C4-2B (cell line): Measurements from ENCODE around the gene FBXL13.

ENCODE experiments used
- H3K27ac ChIP-seq: fragments of 450-650 bp; 2 replicates; pipeline ENCODE4 v1.5.1; 2017
- ZFX ChIP-seq: fragments of 450-650 bp; IDR thresholded peaks from 2 replicates; pipeline ENCODE4 v1.6.1; 2017
- TF ChIP-seq, protein P1 (sequence below): fragments of 450-650 bp; conservative IDR thresholded peaks from 2 replicates; pipeline ENCODE4 v1.5.1; 2017; ENCODE audit warnings: mild to moderate bottlenecking

FBXL13 gene

DNA sequence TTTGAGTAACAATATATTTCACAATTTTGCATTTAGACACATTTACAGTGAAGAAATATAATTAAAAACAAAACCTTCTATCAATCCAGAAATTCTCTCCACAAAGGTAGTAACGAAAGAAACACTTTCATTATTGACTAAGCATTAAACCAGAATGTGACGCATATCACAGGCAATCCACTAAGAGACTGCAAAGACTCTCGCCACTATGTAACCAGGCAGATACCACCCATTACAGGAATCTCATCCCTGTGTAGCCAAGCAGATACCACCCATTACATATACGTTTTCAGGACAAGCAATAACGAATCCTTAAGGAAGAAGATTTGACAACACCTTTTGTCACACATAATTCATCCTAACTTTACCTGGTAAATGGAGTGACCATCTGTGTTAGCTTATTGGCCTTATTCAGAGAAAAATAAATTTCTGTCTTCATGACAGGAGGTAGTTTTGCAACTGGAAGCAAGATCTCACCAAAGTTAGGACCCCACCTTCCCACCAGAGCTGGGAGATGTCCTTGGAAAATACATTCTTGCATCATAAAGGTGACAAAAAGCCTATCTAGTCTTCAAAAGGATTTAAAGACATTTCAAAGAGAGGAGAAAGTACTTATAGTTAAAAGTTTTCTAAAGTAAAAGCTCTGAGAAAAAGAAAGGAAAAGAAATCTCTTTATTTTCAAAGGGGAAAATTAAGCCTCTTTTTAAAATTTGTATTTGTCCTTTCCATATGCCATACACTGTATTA, 131.0 kb downstream of the FBXL13 start:
- TF ChIP-seq, protein P1, sequence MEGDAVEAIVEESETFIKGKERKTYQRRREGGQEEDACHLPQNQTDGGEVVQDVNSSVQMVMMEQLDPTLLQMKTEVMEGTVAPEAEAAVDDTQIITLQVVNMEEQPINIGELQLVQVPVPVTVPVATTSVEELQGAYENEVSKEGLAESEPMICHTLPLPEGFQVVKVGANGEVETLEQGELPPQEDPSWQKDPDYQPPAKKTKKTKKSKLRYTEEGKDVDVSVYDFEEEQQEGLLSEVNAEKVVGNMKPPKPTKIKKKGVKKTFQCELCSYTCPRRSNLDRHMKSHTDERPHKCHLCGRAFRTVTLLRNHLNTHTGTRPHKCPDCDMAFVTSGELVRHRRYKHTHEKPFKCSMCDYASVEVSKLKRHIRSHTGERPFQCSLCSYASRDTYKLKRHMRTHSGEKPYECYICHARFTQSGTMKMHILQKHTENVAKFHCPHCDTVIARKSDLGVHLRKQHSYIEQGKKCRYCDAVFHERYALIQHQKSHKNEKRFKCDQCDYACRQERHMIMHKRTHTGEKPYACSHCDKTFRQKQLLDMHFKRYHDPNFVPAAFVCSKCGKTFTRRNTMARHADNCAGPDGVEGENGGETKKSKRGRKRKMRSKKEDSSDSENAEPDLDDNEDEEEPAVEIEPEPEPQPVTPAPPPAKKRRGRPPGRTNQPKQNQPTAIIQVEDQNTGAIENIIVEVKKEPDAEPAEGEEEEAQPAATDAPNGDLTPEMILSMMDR: no peak
- TF ChIP-seq ZFX: no peak
- H3K27ac ChIP-seq: no peak overlapping the region

DNA sequence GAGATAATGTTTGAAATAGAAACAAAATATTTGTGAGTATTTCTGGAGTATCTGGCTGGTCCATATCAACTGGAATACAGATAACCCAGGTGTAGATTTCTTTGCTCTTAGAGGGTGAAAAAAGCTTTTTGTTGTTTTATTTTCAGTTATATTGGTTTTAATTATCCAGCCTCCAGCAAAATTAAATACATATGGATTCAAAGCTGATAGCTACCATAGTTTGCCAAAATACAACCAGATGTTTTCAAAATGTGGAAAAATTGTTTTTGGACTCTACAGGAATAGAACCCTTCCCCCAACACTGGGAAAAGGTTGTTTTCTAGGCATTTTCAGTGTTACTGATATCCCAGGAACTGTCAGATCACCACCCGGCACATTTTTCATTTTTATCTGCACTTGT, 131.7 kb downstream of the FBXL13 start:
- H3K27ac ChIP-seq: no peak overlapping the region
- TF ChIP-seq ZFX: no peak

DNA sequence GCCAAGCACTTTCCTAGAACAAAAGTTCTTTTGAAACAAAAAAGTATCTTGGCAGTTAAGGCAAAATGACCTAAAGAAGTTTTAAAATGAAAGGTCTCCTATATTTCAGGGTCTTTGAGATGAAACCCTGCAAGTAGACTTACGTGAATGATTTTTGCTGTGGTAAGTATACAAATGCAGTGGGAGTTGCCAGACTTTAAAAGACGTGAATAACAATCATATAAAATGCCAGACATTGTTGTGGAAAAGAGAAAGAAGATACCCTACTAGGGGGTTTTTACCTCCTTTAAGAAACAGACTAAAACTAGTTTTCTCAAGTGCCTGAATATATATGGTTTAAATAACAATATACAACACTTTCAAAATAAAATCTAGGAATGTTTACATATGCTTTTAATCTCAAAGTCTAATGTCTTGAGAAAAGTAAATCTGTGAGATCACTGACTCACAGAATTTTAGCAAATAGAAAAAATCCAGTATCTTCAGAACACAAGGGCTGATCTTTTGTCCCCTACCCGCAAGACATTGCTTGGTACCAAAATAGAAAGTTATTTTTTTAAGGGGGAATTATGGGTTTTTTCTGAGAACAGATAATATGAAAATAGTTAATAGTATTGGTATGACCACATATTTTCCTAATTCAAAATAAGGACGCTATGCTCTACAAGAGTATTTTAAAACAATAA, 132.3 kb downstream of the FBXL13 start:
- TF ChIP-seq, protein P1: no peak
- no peak for TF ChIP-seq ZFX

DNA sequence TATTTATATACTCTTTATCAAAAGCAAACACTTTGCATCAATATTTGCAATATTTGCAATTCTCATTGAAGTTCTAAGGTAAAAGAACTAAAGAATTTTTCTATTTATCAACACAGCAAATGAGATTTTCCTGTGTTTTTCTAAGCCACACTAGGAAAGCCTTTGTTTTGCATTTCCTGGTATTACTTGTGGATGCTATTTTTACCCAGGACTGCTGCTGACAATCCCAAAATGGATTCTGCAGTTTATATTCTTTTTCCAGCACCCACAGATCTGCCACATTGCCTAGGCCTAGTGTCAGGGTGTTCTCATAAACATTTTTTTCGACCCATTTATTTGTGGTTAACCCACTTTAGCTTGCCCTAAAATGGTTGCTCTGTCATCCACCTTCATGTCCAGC, 135.9 kb downstream of the FBXL13 start:
- TF ChIP-seq, protein P1: no peak
- no peak for TF ChIP-seq ZFX
- no peak overlapping the region for H3K27ac ChIP-seq

More for the DNA sequence above, 132.3 kb downstream of the FBXL13 start:
- H3K27ac ChIP-seq: no peak overlapping the region

DNA sequence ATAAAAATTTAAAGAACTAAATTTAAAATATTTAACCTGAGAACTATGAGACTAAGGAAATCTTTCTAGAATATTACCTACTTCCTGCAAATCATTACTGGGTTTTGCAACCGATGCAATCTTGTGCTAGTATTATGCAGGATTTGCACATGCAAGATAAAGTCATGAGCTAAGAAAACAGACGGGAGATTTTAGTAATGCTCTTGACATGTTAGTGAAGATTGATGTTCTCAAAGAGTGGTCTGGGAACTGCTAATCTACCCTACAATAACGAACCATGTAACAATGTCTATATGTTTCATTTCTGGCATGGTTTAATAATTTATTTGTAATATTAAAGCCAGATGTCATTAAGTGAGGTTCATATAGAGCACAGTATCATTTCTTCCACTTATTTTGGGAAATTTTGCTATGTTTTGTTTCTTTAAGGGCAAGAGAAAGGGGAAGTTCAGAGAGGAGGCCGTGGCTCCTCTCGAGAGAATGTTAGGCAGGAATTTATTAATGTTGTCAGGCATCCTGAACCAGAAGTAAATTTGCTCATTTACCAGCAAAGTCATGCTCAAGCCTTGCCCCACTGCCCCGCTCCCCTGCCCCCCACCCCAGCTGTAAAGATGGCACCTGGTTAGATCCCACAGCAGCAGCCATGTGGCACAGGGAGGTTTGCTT, 139.0 kb downstream of the FBXL13 start:
- TF ChIP-seq, protein P1: no peak
- no peak for TF ChIP-seq ZFX
- H3K27ac ChIP-seq: no peak overlapping the region

DNA sequence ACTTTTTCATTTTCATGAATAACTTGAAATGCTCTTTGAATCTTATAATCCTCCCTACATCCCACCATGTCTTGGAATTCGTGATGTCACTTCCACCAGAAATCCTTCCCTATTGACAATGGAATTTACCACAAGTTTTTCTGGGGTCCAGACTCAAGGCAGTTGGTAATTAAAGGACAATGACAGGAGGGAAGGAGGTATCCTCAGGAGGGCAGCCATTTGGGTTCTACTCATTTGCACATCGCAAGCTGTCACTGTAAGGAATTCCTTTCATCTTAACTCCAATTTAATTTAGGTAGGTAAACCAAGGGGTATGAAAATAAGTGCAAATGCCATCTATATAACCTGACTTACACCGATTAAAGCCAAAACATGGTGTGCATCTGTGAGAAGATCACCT, 139.9 kb downstream of the FBXL13 start:
- no peak for TF ChIP-seq ZFX
- H3K27ac ChIP-seq: no peak overlapping the region

DNA sequence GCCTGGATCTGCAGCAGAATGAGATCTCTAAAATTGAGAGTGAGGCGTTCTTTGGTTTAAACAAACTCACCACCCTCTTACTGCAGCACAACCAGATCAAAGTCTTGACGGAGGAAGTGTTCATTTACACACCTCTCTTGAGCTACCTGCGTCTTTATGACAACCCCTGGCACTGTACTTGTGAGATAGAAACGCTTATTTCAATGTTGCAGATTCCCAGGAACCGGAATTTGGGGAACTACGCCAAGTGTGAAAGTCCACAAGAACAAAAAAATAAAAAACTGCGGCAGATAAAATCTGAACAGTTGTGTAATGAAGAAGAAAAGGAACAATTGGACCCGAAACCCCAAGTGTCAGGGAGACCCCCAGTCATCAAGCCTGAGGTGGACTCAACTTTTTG, 140.4 kb downstream of the FBXL13 start:
- no peak overlapping the region for H3K27ac ChIP-seq
- TF ChIP-seq, protein P1: no peak
- no peak for TF ChIP-seq ZFX

DNA sequence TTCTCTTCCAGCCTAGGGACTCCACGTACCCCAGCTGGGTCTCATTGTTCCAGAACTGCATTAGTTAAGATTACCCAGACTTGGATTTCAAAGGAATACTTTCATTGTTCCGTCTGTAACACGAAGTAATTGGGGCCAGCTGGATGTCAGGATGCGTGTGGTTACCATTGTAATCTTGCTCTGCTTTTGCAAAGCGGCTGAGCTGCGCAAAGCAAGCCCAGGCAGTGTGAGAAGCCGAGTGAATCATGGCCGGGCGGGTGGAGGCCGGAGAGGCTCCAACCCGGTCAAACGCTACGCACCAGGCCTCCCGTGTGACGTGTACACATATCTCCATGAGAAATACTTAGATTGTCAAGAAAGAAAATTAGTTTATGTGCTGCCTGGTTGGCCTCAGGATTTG, 140.8 kb downstream of the FBXL13 start:
- no peak for TF ChIP-seq ZFX
- TF ChIP-seq, protein P1: no peak
- H3K27ac ChIP-seq: no peak overlapping the region
